Neural progenitor cell (in vitro differentiated cells): Measurements from ENCODE around the gene SUPT7L. TPM values are rescaled to one million over a fixed set of nuclear protein-coding genes. Genes with fewer than 3 reads are reported as not detected.

Source experiments
- DNase-seq: peaks from one replicate; pipeline ENCODE4 v3.0.0-alpha.2; 2016; ENCODE audit warnings: low spot score
- H2AFZ ChIP-seq: fragments of 200-600 bp; sonication (generic); replicated peaks from 2 replicates; pipeline ENCODE4 v1.6.1; 2016; ENCODE audit warnings: antibody characterized with exemption
- H3F3A ChIP-seq: fragments of 200-600 bp; sonication (generic); 2 replicates; pipeline ENCODE4 v1.6.1; 2016; ENCODE audit warnings: antibody characterized with exemption, low read depth
- H3K27ac ChIP-seq: fragments of 200-600 bp; sonication (generic); 2 replicates; pipeline ENCODE4 v1.5.1; 2016; ENCODE audit warnings: mild to moderate bottlenecking
- H3K27me3 ChIP-seq: fragments of 200-600 bp; sonication (generic); 2 replicates; pipeline ENCODE4 v1.6.1; 2016; ENCODE audit warnings: mild to moderate bottlenecking, moderate library complexity
- H3K36me3 ChIP-seq: fragments of 200-600 bp; sonication (generic); 2 replicates; pipeline ENCODE4 v1.5.1; 2016
- H3K4me1 ChIP-seq: fragments of 200-600 bp; sonication (generic); 2 replicates; pipeline ENCODE4 v1.6.1; 2016; ENCODE audit warnings: mixed run types
- H3K4me2 ChIP-seq: fragments of 200-600 bp; sonication (generic); 2 replicates; pipeline ENCODE4 v1.6.1; 2016
- H3K4me3 ChIP-seq: fragments of 200-600 bp; sonication (generic); 2 replicates; pipeline ENCODE4 v1.5.1; 2016
- H3K79me2 ChIP-seq: fragments of 200-600 bp; sonication (generic); 2 replicates; pipeline ENCODE4 v1.6.1; 2016; ENCODE audit warnings: low read depth
- H3K9ac ChIP-seq: fragments of 200-600 bp; sonication (generic); 2 replicates; pipeline ENCODE4 v1.6.1; 2016
- H3K9me3 ChIP-seq: fragments of 200-600 bp; sonication (generic); 2 replicates; pipeline ENCODE4 v1.5.1; 2016; ENCODE audit warnings: low read depth
- H4K20me1 ChIP-seq: fragments of 200-600 bp; sonication (generic); 2 replicates; pipeline ENCODE4 v1.6.1; 2016; ENCODE audit warnings: low read depth
- H3K27ac Mint-ChIP-seq: 3 replicates; pipeline ENCODE4 v1.8.0; 2021; ENCODE audit warnings: mixed read lengths
- H3K27me3 Mint-ChIP-seq: 2 replicates; pipeline ENCODE4 v1.8.0; 2022; ENCODE audit warnings: low read depth, mild to moderate bottlenecking, inconsistent platforms, moderate library complexity, mixed read lengths; ENCODE audit not compliant: insufficient read depth
- H3K36me3 Mint-ChIP-seq: 3 replicates; pipeline ENCODE4 v1.8.0; 2021; ENCODE audit warnings: mixed read lengths
- H3K4me1 Mint-ChIP-seq: 3 replicates; pipeline ENCODE4 v1.8.0; 2021; ENCODE audit warnings: mixed read lengths
- H3K4me3 Mint-ChIP-seq: 3 replicates; pipeline ENCODE4 v1.8.0; 2021; ENCODE audit warnings: mild to moderate bottlenecking, moderate library complexity, mixed read lengths
- H3K9me3 Mint-ChIP-seq: 3 replicates; pipeline ENCODE4 v1.8.0; 2020; ENCODE audit warnings: mixed read lengths
- EZH2 ChIP-seq: fragments of 200-600 bp; sonication (generic); IDR thresholded peaks from 2 replicates; pipeline ENCODE4 v1.6.1; 2017; ENCODE audit warnings: antibody characterized with exemption, mild to moderate bottlenecking, moderate library complexity
- EZH2phosphoT487 ChIP-seq: fragments of 200-600 bp; sonication (generic); IDR thresholded peaks from 2 replicates; pipeline ENCODE4 v1.6.1; 2017; ENCODE audit warnings: antibody characterized with exemption
- total RNA-seq: library from RNA; depleted of rRNA; stranded (reverse); fragments of >200 nt; gene quantifications from 2 replicates; pipeline ENCODE4 v1.2.3, GENCODE V29; 2015; ENCODE audit warnings: low replicate concordance
- TF ChIP-seq, protein P1 (sequence below): fragments of 200-600 bp; sonication (generic); IDR thresholded peaks from 2 replicates; pipeline ENCODE4 v1.5.1; 2017; ENCODE audit warnings: antibody characterized with exemption, mild to moderate bottlenecking

Gene SUPT7L
- total RNA-seq, 1 donor from 2014 or later = 43.5 TPM

DNA sequence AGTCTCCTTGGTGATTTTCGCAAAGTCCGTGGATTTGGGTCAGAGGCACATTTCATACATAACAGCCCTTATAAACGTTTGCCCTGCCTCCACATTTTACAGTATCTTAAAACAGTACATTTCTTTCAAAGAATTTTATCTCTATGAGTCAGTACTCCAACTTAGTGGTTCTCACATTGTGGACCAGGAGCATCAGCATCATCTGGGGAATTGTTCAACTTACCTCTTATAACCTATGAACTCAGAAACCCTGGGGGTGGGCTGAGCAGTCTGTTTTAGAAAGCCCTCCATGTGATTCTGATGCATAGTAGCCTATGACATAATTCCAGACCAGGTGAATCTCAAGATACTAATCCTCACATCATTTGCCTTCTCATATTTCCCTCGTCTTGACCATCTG lies 12.4 kb downstream of the SUPT7L start:
- no peaks in the 10 kb centered on the region for H3K4me1 Mint-ChIP-seq
- H3K9me3 ChIP-seq = no peaks in the 10 kb centered on the region
- no peak overlapping the region for H3K4me3 Mint-ChIP-seq
- no peaks in the 10 kb centered on the region for H3K4me1 ChIP-seq
- no peak overlapping the region for H2AFZ ChIP-seq
- no peaks in the 10 kb centered on the region for H3K27me3 Mint-ChIP-seq
- no peaks in the 10 kb centered on the region for H3K79me2 ChIP-seq
- H3K4me3 ChIP-seq = no peak overlapping the region
- DNase-seq = no peak
- H3K9me3 Mint-ChIP-seq = no peaks in the 10 kb centered on the region
- no peak overlapping the region for H3K4me2 ChIP-seq
- H3K27ac ChIP-seq = no peak overlapping the region
- H3K9ac ChIP-seq = no peak overlapping the region
- H3K27me3 ChIP-seq = no peaks in the 10 kb centered on the region
- TF ChIP-seq EZH2 (no peak), EZH2phosphoT487 (no peak)
- TF ChIP-seq, protein P1, sequence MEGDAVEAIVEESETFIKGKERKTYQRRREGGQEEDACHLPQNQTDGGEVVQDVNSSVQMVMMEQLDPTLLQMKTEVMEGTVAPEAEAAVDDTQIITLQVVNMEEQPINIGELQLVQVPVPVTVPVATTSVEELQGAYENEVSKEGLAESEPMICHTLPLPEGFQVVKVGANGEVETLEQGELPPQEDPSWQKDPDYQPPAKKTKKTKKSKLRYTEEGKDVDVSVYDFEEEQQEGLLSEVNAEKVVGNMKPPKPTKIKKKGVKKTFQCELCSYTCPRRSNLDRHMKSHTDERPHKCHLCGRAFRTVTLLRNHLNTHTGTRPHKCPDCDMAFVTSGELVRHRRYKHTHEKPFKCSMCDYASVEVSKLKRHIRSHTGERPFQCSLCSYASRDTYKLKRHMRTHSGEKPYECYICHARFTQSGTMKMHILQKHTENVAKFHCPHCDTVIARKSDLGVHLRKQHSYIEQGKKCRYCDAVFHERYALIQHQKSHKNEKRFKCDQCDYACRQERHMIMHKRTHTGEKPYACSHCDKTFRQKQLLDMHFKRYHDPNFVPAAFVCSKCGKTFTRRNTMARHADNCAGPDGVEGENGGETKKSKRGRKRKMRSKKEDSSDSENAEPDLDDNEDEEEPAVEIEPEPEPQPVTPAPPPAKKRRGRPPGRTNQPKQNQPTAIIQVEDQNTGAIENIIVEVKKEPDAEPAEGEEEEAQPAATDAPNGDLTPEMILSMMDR = no peak
- H3K36me3 ChIP-seq = peaks cover 11% of the 10 kb centered on the region
- H3F3A ChIP-seq = peaks cover 20% of the 10 kb centered on the region
- no peak overlapping the region for H3K27ac Mint-ChIP-seq
- H4K20me1 ChIP-seq = peaks cover 5% of the 10 kb centered on the region
- H3K36me3 Mint-ChIP-seq = peaks cover 23% of the 10 kb centered on the region

DNA sequence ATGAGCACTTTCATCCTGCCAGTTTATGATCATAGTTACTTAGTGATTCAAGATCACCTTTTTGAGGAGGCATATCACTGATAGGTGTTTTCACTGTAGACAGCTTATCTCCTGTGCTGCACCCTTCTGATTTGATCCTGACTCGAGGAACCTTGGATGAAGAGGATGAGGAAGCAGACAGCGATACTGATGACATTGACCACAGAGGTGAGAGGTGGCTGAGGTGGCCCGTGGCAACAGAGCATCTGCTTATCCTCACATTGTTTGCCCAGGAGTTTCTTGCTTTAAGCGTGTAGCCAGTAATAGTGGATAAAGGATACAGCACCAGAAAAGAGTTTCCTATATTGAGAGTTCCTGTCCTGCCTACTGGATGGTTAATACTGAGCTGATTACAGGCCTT lies 15.7 kb downstream of the SUPT7L start:
- H3K4me3 ChIP-seq = no peak overlapping the region
- H3K79me2 ChIP-seq = no peaks in the 10 kb centered on the region
- H3K9ac ChIP-seq = no peak overlapping the region
- no peak overlapping the region for H3K27ac ChIP-seq
- H4K20me1 ChIP-seq = peaks cover 3% of the 10 kb centered on the region
- H3K27me3 ChIP-seq = no peaks in the 10 kb centered on the region
- DNase-seq = no peak
- no peak overlapping the region for H2AFZ ChIP-seq
- no peaks in the 10 kb centered on the region for H3K9me3 ChIP-seq
- peaks cover 7% of the 10 kb centered on the region for H3K36me3 ChIP-seq
- H3K4me2 ChIP-seq = no peak overlapping the region
- peak overlapping the region; percentile 17 for H3K27ac Mint-ChIP-seq
- H3K4me1 ChIP-seq = no peaks in the 10 kb centered on the region
- no peaks in the 10 kb centered on the region for H3K4me1 Mint-ChIP-seq
- H3K36me3 Mint-ChIP-seq = peaks cover 8% of the 10 kb centered on the region
- no peak overlapping the region for H3K4me3 Mint-ChIP-seq
- no peaks in the 10 kb centered on the region for H3K27me3 Mint-ChIP-seq
- no peaks in the 10 kb centered on the region for H3K9me3 Mint-ChIP-seq
- H3F3A ChIP-seq = peaks cover 3% of the 10 kb centered on the region
- TF ChIP-seq EZH2phosphoT487 (no peak), EZH2 (no peak)
- TF ChIP-seq, protein P1 = no peak

DNA sequence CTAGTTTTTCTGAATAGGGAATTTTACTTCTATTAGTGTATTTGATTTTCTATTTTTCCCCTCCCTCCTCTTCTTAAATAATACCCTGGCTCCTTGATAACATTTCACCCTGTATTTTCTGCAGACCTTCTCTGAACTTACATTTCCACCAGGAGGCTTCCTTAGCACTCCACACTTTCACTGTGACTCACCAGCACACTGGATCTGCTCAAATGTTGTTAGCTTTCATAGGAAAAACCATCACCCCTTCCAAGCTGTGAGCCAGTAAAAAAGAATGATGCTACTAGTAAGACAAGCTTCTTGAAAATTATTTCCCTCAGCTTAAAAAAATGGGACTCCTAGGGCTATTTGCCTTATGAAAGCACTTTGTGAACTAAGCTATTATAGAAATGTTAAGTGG lies 16.1 kb downstream of the SUPT7L start:
- no peaks in the 10 kb centered on the region for H3K79me2 ChIP-seq
- H4K20me1 ChIP-seq = peaks cover 3% of the 10 kb centered on the region
- H3K27me3 ChIP-seq = no peaks in the 10 kb centered on the region
- Mint-ChIP-seq H3K4me3 (no peak overlapping the region), H3K27ac (no peak overlapping the region), H3K9me3 (no peaks in the 10 kb centered on the region), H3K4me1 (no peaks in the 10 kb centered on the region), H3K27me3 (no peaks in the 10 kb centered on the region), H3K36me3 (peaks cover 8% of the 10 kb centered on the region)
- DNase-seq = no peak
- H3K4me1 ChIP-seq = no peaks in the 10 kb centered on the region
- no peaks in the 10 kb centered on the region for H3K9me3 ChIP-seq
- no peak overlapping the region for H3K27ac ChIP-seq
- no peak overlapping the region for H3K9ac ChIP-seq
- no peak overlapping the region for H3K4me2 ChIP-seq
- H3F3A ChIP-seq = peaks cover 3% of the 10 kb centered on the region
- TF ChIP-seq, protein P1 = no peak
- TF ChIP-seq EZH2 (no peak), EZH2phosphoT487 (no peak)
- no peak overlapping the region for H2AFZ ChIP-seq
- H3K4me3 ChIP-seq = no peak overlapping the region
- H3K36me3 ChIP-seq = peaks cover 3% of the 10 kb centered on the region
